Gastroesophageal sphincter (tissue), 3 donors: ENCODE data around the gene GRIP1.

ENCODE experiments used
- EP300 ChIP-seq: sonication (generic); formaldehyde crosslinking; IDR thresholded peaks from one replicate; pipeline ENCODE4 v1.6.1; 2017; ENCODE audit warnings: antibody characterized with exemption, mild to moderate bottlenecking
- POLR2A ChIP-seq, 2 donors: fragments of 450-650 bp; IDR thresholded peaks; one replicate each; pipeline ENCODE4 v1.6.1; 2017; ENCODE audit warnings: antibody characterized with exemption in 2 of 2, mild to moderate bottlenecking in 2 of 2, moderate library complexity in 1 of 2
- TF ChIP-seq, protein P1 (sequence below), 4 experiments: fragments of 200-600 bp in 2 of 4; fragments of 450-650 bp in 2 of 4; sonication (generic) in 1 of 4; IDR thresholded peaks; one replicate each; pipeline ENCODE4 v1.5.1; 2017 to 2019; ENCODE audit warnings: antibody characterized with exemption in 4 of 4, mild to moderate bottlenecking in 2 of 4, moderate library complexity in 2 of 4

DNA sequence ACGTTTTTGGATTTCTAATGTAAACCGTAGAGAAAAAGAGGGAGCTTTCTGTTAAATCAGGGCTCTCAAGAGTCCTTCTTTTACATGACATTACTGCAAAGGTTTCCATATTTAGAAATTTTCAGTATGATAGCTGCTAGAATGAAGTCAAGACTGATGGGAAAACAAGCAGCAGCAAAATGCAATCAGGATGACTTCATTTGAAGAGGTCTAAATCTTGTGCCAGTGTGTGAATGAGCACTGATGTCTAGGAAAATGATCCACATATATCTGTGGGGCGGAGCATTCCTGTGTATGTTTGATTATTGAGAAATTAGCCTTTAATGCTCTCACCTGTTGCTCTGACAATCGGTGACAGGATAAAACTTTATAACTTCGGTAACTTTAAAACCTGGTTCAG, 73.6 kb downstream of the GRIP1 start:
- TF ChIP-seq, protein P1, sequence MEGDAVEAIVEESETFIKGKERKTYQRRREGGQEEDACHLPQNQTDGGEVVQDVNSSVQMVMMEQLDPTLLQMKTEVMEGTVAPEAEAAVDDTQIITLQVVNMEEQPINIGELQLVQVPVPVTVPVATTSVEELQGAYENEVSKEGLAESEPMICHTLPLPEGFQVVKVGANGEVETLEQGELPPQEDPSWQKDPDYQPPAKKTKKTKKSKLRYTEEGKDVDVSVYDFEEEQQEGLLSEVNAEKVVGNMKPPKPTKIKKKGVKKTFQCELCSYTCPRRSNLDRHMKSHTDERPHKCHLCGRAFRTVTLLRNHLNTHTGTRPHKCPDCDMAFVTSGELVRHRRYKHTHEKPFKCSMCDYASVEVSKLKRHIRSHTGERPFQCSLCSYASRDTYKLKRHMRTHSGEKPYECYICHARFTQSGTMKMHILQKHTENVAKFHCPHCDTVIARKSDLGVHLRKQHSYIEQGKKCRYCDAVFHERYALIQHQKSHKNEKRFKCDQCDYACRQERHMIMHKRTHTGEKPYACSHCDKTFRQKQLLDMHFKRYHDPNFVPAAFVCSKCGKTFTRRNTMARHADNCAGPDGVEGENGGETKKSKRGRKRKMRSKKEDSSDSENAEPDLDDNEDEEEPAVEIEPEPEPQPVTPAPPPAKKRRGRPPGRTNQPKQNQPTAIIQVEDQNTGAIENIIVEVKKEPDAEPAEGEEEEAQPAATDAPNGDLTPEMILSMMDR (IDR thresholded peaks at IDR 0.05) = no peak
- TF ChIP-seq POLR2A (IDR thresholded peaks at IDR 0.05) (no peak), EP300 (no peak)
